ENCODE measurements around the gene FRMD5. TPM values are rescaled to one million over a fixed set of nuclear protein-coding genes. Genes with fewer than 3 reads are reported as not detected.

FRMD5 gene
- polyA plus RNA-seq, 1 donor (not counting 4 experiments of a cell fraction or from before 2014, with no cell fraction given) = 7.3 TPM

- Histone ChIP-seq H3K79me2 (ENCODE audit: control insufficient read depth, insufficient read depth, low read length) (peaks cover 5% of the 10 kb centered on the region), H3K9me3 (ENCODE audit: control insufficient read depth, low read depth, low read length) (no peaks in the 10 kb centered on the region), H3K4me2 (ENCODE audit: control insufficient read depth, extremely low read depth, insufficient read depth, low read depth, low read length) (peak overlapping the region; percentile 13), H3K9ac (ENCODE audit: control insufficient read depth, extremely low read depth, insufficient read depth, low read length) (no peak overlapping the region), H3K4me1 (ENCODE audit: control insufficient read depth, extremely low read depth, insufficient read depth, low read length) (peaks cover 25% of the 10 kb centered on the region), H3K36me3 (ENCODE audit: control insufficient read depth in 2 of 2, extremely low read depth in 1 of 2, insufficient read depth in 2 of 2, low read length in 2 of 2) (peaks cover 0 to 2% of the 10 kb centered on the region in 2 experiments), H3K9me1 (ENCODE audit: control insufficient read depth, extremely low read depth, insufficient read depth, low read length) (no peaks in the 10 kb centered on the region), H3K4me3 (ENCODE audit: control insufficient read depth in 2 of 3, extremely low read depth in 1 of 3, insufficient read depth in 2 of 3, low read depth in 1 of 3, low read length in 3 of 3) (no peak overlapping the region), H2AFZ (ENCODE audit: control insufficient read depth, low read length) (no peak overlapping the region), H4K20me1 (ENCODE audit: control insufficient read depth, extremely low read depth, insufficient read depth, low read length) (no peaks in the 10 kb centered on the region), H3K27me3 (ENCODE audit: control insufficient read depth, extremely low read depth, insufficient read depth, low read length) (no peaks in the 10 kb centered on the region), H3K27ac (ENCODE audit: control insufficient read depth, insufficient read depth, low read length) (no peak overlapping the region)
- no peak for DNase-seq (ENCODE audit: low read depth, low spot score)
- TF ChIP-seq CTCF (optimal IDR thresholded peaks at IDR 0.05 in 1 of 3, IDR thresholded peaks at IDR 0.05 in 1 of 3, conservative IDR thresholded peaks at IDR 0.05 in 1 of 3; ENCODE audit: extremely low read depth in 1 of 3, insufficient read depth in 2 of 3, low read length in 3 of 3) (no peak), EZH2 (IDR thresholded peaks at IDR 0.05; ENCODE audit: low read length) (no peak)
- FAIRE-seq = peak; percentile 17
- dilution Hi-C loops (cut with MboI; ENCODE audit: extremely low pct_ligation_motif_present, low sequenced_read_pairs) = no loop called here
Observed at GRCh38 chr15:44092221-44092620, 102.8 kb downstream of the FRMD5 start.

- H3K9ac ChIP-seq (ENCODE audit: control insufficient read depth, extremely low read depth, insufficient read depth, low read length) = peak overlapping the region; percentile 10
- TF ChIP-seq CTCF (optimal IDR thresholded peaks at IDR 0.05 in 1 of 3, IDR thresholded peaks at IDR 0.05 in 1 of 3, conservative IDR thresholded peaks at IDR 0.05 in 1 of 3; ENCODE audit: extremely low read depth in 1 of 3, insufficient read depth in 2 of 3, low read length in 3 of 3) (no peak), EZH2 (IDR thresholded peaks at IDR 0.05; ENCODE audit: low read length) (no peak)
Observed at GRCh38 chr15:44087578-44088465, 107.2 kb downstream of the FRMD5 start.

More at GRCh38 chr15:44087578-44088465, 107.2 kb downstream of the FRMD5 start:
- peak overlapping the region; percentile 68 for H3K27ac ChIP-seq (ENCODE audit: control insufficient read depth, insufficient read depth, low read length)
- H3K27me3 ChIP-seq (ENCODE audit: control insufficient read depth, extremely low read depth, insufficient read depth, low read length) = no peaks in the 10 kb centered on the region
- no peak overlapping the region for H2AFZ ChIP-seq (ENCODE audit: control insufficient read depth, low read length)
- FAIRE-seq (peak; percentile 95), DNase-seq (ENCODE audit: low read depth, low spot score) (peak; percentile 50)
- H3K4me2 ChIP-seq (ENCODE audit: control insufficient read depth, extremely low read depth, insufficient read depth, low read depth, low read length) = peak overlapping the region; percentile 68
- H3K4me1 ChIP-seq (ENCODE audit: control insufficient read depth, extremely low read depth, insufficient read depth, low read length) = peaks cover 46% of the 10 kb centered on the region
- H3K79me2 ChIP-seq (ENCODE audit: control insufficient read depth, insufficient read depth, low read length) = peaks cover 7% of the 10 kb centered on the region
- H4K20me1 ChIP-seq (ENCODE audit: control insufficient read depth, extremely low read depth, insufficient read depth, low read length) = no peaks in the 10 kb centered on the region
- no peaks in the 10 kb centered on the region for H3K36me3 ChIP-seq (ENCODE audit: control insufficient read depth in 2 of 2, extremely low read depth in 1 of 2, insufficient read depth in 2 of 2, low read length in 2 of 2)
- no peaks in the 10 kb centered on the region for H3K9me3 ChIP-seq (ENCODE audit: control insufficient read depth, low read depth, low read length)
- peak overlapping the region in 1 of 3 experiments; percentile 39 for H3K4me3 ChIP-seq (ENCODE audit: control insufficient read depth in 2 of 3, extremely low read depth in 1 of 3, insufficient read depth in 2 of 3, low read depth in 1 of 3, low read length in 3 of 3)
- no peaks in the 10 kb centered on the region for H3K9me1 ChIP-seq (ENCODE audit: control insufficient read depth, extremely low read depth, insufficient read depth, low read length)
- dilution Hi-C loops (cut with MboI; ENCODE audit: extremely low pct_ligation_motif_present, low sequenced_read_pairs) = no loop called here

All from keratinocyte (primary cell).